ENCODE measurements around the gene ABLIM2.

ABLIM2 gene

GRCh38 chr4:8066336-8066931, 92.2 kb downstream of the ABLIM2 start:
- Histone ChIP-seq H3K27me3 (ENCODE audit: low read length) (no peaks in the 10 kb centered on the region), H4K20me1 (ENCODE audit: low read depth, low read length) (no peaks in the 10 kb centered on the region), H3K36me3 (ENCODE audit: low read length) (no peaks in the 10 kb centered on the region), H3K4me2 (ENCODE audit: low read depth, low read length, poor library complexity, severe bottlenecking) (no peak overlapping the region), H3K27ac (ENCODE audit: low read depth, low read length) (no peak overlapping the region), H3K9ac (ENCODE audit: low read length) (no peak overlapping the region), H3K79me2 (ENCODE audit: insufficient read depth, low read length) (no peaks in the 10 kb centered on the region), H3K4me3 (ENCODE audit: insufficient read depth, low read length, poor library complexity, severe bottlenecking) (no peak overlapping the region), H3F3A (ENCODE audit: insufficient read depth) (no peaks in the 10 kb centered on the region), H3K9me3 (ENCODE audit: insufficient read depth, low read length) (peaks cover 18% of the 10 kb centered on the region; the same call in 1 of the 2 replicates), H3K9me2 (replicated peaks; ENCODE audit: insufficient read depth, low read length) (no peaks in the 10 kb centered on the region), H2AFZ (ENCODE audit: low read depth, low read length, severe bottlenecking) (no peak overlapping the region)
- TF ChIP-seq EZH2phosphoT487 (conservative IDR thresholded peaks at IDR 0.05; ENCODE audit: low read length), result no peak

GRCh38 chr4:8063974-8064563, 94.5 kb downstream of the ABLIM2 start:
- no peak overlapping the region for H3K9ac ChIP-seq (ENCODE audit: low read length)
- no peak overlapping the region for H3K27ac ChIP-seq (ENCODE audit: low read depth, low read length)
- no peak for TF ChIP-seq EZH2phosphoT487 (conservative IDR thresholded peaks at IDR 0.05; ENCODE audit: low read length)
- no peak for TF ChIP-seq CTCF (IDR thresholded peaks at IDR 0.05; ENCODE audit: insufficient read depth, low read length, poor library complexity, severe bottlenecking)

DNA sequence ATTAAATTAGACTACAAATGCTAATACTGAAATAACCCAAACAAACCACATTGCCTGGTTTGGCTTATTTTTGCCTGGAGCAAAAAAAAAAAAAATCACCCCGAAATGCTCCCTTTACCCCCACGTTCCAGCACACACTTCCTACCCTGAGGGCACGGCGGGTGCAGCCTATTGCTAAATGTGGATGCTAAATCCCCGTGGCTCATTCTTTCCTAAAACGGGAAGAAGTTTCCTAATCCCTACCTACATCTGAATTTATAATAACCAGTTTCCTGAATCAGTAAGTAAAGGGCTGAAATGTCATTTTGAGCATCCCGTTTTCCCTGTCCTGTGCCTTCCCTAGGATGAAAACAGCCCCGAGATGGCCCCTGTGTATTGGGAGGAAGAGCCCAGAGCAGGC, 97.0 kb downstream of the ABLIM2 start:
- Histone ChIP-seq H3K9me3 (ENCODE audit: insufficient read depth, low read length) (peaks cover 18% of the 10 kb centered on the region; the same call in 1 of the 2 replicates), H4K20me1 (ENCODE audit: low read depth, low read length) (no peaks in the 10 kb centered on the region), H3K4me3 (ENCODE audit: insufficient read depth, low read length, poor library complexity, severe bottlenecking) (no peak overlapping the region), H3K9me2 (replicated peaks; ENCODE audit: insufficient read depth, low read length) (no peaks in the 10 kb centered on the region), H2AFZ (ENCODE audit: low read depth, low read length, severe bottlenecking) (no peak overlapping the region), H3K9ac (ENCODE audit: low read length) (no peak overlapping the region), H3K27me3 (ENCODE audit: low read length) (no peaks in the 10 kb centered on the region), H3K79me2 (ENCODE audit: insufficient read depth, low read length) (no peaks in the 10 kb centered on the region), H3F3A (ENCODE audit: insufficient read depth) (no peaks in the 10 kb centered on the region), H3K36me3 (ENCODE audit: low read length) (no peaks in the 10 kb centered on the region), H3K27ac (ENCODE audit: low read depth, low read length) (no peak overlapping the region), H3K4me2 (ENCODE audit: low read depth, low read length, poor library complexity, severe bottlenecking) (no peak overlapping the region)
- TF ChIP-seq EZH2phosphoT487 (conservative IDR thresholded peaks at IDR 0.05; ENCODE audit: low read length), result no peak
- TF ChIP-seq CTCF (IDR thresholded peaks at IDR 0.05; ENCODE audit: insufficient read depth, low read length, poor library complexity, severe bottlenecking), result no peak

More at GRCh38 chr4:8063974-8064563, 94.5 kb downstream of the ABLIM2 start:
- peaks cover 18% of the 10 kb centered on the region; the same call in 1 of the 2 replicates for H3K9me3 ChIP-seq (ENCODE audit: insufficient read depth, low read length)
- H4K20me1 ChIP-seq (ENCODE audit: low read depth, low read length), result no peaks in the 10 kb centered on the region
- H3K36me3 ChIP-seq (ENCODE audit: low read length), result no peaks in the 10 kb centered on the region
- no peak overlapping the region for H3K4me2 ChIP-seq (ENCODE audit: low read depth, low read length, poor library complexity, severe bottlenecking)
- no peaks in the 10 kb centered on the region for H3K27me3 ChIP-seq (ENCODE audit: low read length)
- H3K4me3 ChIP-seq (ENCODE audit: insufficient read depth, low read length, poor library complexity, severe bottlenecking), result no peak overlapping the region
- no peaks in the 10 kb centered on the region for H3K79me2 ChIP-seq (ENCODE audit: insufficient read depth, low read length)
- no peaks in the 10 kb centered on the region for H3F3A ChIP-seq (ENCODE audit: insufficient read depth)
- H2AFZ ChIP-seq (ENCODE audit: low read depth, low read length, severe bottlenecking), result no peak overlapping the region
- no peaks in the 10 kb centered on the region for H3K9me2 ChIP-seq (replicated peaks; ENCODE audit: insufficient read depth, low read length)

GRCh38 chr4:8061145-8061544, 97.5 kb downstream of the ABLIM2 start:
- Histone ChIP-seq H3K27me3 (ENCODE audit: low read length) (no peaks in the 10 kb centered on the region), H3K4me3 (ENCODE audit: insufficient read depth, low read length, poor library complexity, severe bottlenecking) (no peak overlapping the region), H3K9me2 (replicated peaks; ENCODE audit: insufficient read depth, low read length) (no peaks in the 10 kb centered on the region), H3K4me2 (ENCODE audit: low read depth, low read length, poor library complexity, severe bottlenecking) (no peak overlapping the region), H3K36me3 (ENCODE audit: low read length) (no peaks in the 10 kb centered on the region), H2AFZ (ENCODE audit: low read depth, low read length, severe bottlenecking) (no peak overlapping the region), H3K9me3 (ENCODE audit: insufficient read depth, low read length) (peaks cover 18% of the 10 kb centered on the region; the same call in 1 of the 2 replicates), H3K79me2 (ENCODE audit: insufficient read depth, low read length) (no peaks in the 10 kb centered on the region), H3K27ac (ENCODE audit: low read depth, low read length) (no peak overlapping the region), H3K9ac (ENCODE audit: low read length) (no peak overlapping the region), H4K20me1 (ENCODE audit: low read depth, low read length) (no peaks in the 10 kb centered on the region), H3F3A (ENCODE audit: insufficient read depth) (no peaks in the 10 kb centered on the region)
- TF ChIP-seq EZH2phosphoT487 (conservative IDR thresholded peaks at IDR 0.05; ENCODE audit: low read length) (no peak), CTCF (IDR thresholded peaks at IDR 0.05; ENCODE audit: insufficient read depth, low read length, poor library complexity, severe bottlenecking) (no peak)
